Hair follicular keratinocyte (primary cell): Measurements from ENCODE around the gene BCDIN3D. TPM values are rescaled to one million over a fixed set of nuclear protein-coding genes. Genes with fewer than 3 reads are reported as not detected.

Experiments
- total RNA-seq: library from RNA; depleted of rRNA; stranded (reverse); fragments of >200 nt; gene quantifications from 2 replicates; pipeline ENCODE4 v1.2.3, GENCODE V29; 2015

BCDIN3D gene, protein sequence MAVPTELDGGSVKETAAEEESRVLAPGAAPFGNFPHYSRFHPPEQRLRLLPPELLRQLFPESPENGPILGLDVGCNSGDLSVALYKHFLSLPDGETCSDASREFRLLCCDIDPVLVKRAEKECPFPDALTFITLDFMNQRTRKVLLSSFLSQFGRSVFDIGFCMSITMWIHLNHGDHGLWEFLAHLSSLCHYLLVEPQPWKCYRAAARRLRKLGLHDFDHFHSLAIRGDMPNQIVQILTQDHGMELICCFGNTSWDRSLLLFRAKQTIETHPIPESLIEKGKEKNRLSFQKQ
- total RNA-seq: 2.8 and 3.3 TPM in 2 replicates

DNA sequence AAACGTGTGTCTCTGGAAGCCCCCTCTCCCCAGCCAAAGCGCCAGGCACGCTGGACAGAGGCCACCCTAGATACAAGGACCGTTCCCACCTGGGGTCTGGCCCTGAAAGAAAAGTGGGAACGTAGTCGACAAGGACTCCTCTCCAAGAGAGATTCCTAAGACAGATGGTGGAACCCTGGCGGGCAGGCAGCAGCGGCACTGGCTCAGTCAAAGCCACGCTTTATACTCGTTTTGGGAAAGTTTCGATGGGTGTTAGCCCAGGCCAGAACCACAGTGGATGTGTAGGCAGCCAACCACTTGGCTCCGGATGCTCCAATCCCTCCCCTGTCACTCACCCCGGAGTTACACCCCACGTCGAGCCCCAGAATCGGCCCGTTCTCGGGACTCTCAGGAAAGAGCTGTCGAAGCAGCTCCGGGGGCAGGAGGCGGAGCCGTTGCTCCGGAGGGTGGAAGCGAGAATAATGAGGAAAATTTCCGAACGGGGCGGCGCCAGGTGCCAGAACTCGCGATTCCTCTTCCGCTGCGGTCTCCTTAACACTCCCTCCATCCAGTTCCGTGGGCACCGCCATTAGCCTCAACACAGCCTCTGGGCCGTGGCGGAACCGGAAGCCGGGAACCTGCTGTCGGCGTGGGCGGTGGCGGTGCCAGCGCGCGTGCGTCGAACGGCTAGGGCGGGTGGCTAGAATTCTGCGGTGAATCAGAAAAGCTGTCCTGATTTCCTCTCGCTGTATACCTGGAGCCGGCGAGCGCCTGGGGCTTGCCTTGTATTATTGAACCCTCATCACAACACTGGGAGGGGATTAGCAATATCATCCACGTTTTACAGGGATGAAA, at the start of gene BCDIN3D:
Gene BCDIN3D (minus strand): TSS at position 588 of the 834 bp plus-strand sequence. CDS start 19 bp downstream, at position 569.

DNA sequence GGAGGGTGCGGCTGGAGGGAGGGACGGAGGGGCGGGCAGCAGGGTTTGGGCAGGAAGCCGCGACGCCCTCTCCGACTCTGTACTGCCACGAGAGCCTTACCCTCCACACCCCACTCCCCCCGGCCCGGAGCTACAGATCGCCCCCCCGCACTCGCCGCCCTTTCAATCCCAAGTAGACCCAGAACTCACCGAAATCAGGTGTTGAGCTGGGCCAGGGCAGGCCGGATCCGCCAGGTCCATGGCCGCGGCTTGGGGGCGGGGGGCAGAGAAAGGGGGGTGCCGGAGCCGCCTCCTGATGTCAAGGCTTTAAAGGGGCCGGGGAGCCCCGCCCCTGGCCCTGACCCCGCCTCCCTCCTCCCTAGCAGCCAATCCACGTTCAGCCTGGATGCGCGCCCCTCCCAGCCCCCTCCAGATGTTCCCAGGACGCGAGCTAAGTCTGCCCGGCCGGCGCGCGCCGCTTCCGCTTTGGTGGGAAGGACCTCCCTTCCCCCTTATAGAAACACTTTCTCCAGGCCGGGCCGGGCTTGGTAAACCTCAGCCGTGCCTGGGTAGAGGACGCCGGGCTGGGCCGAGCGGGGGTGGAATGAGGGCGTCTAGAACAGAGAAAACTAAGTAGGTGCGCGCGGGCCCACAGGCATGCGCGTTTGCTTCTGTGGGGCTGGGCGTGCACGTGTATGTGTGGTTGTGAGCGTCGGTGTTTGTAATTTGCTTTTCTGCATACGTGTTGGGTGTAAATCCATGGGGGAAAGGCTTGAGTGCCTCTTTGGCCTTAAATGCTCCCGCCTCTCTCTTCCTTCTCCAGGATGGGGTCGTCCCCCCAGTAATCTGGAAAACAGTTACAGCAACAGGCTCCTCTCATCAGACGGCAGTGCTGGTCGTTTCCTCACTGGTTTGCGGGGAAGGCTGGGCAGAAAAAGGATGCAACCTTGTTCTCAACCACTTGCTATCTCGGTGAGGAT, 14.5 kb downstream of the BCDIN3D start, which contains the start of gene NCKAP5L:
Gene NCKAP5L (minus strand): TSS at position 281 of the 959 bp plus-strand sequence. CDS start 24,369 bp downstream, outside the sequence.

Other genes starting within 250 kb of the BCDIN3D start
- gene FAM186B, start 237.5 kb downstream of the BCDIN3D start, total RNA-seq: 0.08 and 0.15 TPM in 2 replicates
- 15.1 and 18.0 TPM in 2 replicates for gene PRPF40B, start 219.5 kb downstream of the BCDIN3D start, total RNA-seq
- 7.8 and 16.9 TPM in 2 replicates for gene FMNL3, start 135.7 kb downstream of the BCDIN3D start, total RNA-seq
- 390 and 469 TPM in 2 replicates for gene TMBIM6, start 101.5 kb downstream of the BCDIN3D start, total RNA-seq
- gene NCKAP5L, start 14.7 kb downstream of the BCDIN3D start, total RNA-seq: 13.9 and 19.5 TPM in 2 replicates
- not detected in 2 replicates for gene FAIM2, start 60.8 kb upstream of the BCDIN3D start, total RNA-seq
- not detected in 2 replicates for gene AQP2, start 107.6 kb upstream of the BCDIN3D start, total RNA-seq
- not detected in 2 replicates for gene AQP5, start 118.8 kb upstream of the BCDIN3D start, total RNA-seq
- 0.47 TPM in 1 of 2 replicates, not detected in the other for gene AQP6, start 129.8 kb upstream of the BCDIN3D start, total RNA-seq
- 31.0 and 79.8 TPM in 2 replicates for gene RACGAP1, start 182.4 kb upstream of the BCDIN3D start, total RNA-seq
- gene ASIC1, start 214.5 kb upstream of the BCDIN3D start, total RNA-seq: 3.5 and 8.4 TPM in 2 replicates
- 68.8 and 97.3 TPM in 2 replicates for gene SMARCD1, start 242.2 kb upstream of the BCDIN3D start, total RNA-seq